CD4-positive, alpha-beta T cell treated with Interferon alpha-2 for 1 hour (primary cell): ENCODE results near the gene COL10A1.
"Not testable (repeated sequence)": the region's sequence is repeated elsewhere in the genome, so short reads cannot be mapped to it uniquely, and the experiment has no call there.

ENCODE experiments used
- DNase-seq, 2 donors: peaks; one replicate each; pipeline ENCODE4 v3.0.0-alpha.2; 2020 to 2022

COL10A1 gene

GRCh38 chr6:116118608-116119007 is 7.3 kb downstream of the COL10A1 start:
- DNase-seq = no peak

DNA sequence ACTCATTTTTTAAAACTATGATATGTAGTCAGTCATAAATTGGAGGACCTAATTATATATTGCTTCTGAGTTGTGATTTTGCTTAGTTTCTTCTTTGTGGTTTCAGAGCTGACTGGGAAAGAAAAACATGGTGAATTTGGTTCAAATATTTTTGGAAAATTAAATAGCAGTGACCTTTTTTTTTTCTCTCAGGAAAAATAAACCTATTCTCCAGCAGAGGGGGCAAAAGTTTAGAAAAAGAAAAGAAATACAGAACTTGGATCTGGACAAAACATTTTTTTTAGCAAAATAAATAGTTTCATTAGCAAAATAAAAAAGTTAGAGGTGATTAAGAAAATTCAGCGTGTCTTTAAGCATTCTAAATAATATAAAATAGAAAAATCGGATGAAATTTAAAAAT is 10.2 kb downstream of the COL10A1 start:
- no peak for DNase-seq

DNA sequence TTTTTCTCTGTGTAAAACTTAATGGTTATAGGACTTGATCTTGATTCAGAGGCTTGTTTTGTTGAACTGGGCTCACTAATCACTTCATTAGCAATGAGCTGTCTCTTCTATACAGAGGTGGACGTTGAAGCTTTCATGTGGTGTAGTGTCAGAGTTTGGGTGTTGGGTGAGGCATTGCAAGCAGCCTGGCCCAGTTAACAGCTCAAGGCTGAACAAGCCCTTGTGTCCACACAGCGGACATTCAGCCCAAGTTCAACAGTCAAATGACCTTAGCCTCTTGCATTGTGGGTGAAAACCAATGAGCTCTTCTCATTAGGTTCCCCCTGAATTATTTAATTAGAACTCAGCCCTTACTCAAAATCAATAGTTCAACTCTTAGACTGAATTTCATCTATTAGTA is 12.5 kb downstream of the COL10A1 start:
- no peak for DNase-seq

DNA sequence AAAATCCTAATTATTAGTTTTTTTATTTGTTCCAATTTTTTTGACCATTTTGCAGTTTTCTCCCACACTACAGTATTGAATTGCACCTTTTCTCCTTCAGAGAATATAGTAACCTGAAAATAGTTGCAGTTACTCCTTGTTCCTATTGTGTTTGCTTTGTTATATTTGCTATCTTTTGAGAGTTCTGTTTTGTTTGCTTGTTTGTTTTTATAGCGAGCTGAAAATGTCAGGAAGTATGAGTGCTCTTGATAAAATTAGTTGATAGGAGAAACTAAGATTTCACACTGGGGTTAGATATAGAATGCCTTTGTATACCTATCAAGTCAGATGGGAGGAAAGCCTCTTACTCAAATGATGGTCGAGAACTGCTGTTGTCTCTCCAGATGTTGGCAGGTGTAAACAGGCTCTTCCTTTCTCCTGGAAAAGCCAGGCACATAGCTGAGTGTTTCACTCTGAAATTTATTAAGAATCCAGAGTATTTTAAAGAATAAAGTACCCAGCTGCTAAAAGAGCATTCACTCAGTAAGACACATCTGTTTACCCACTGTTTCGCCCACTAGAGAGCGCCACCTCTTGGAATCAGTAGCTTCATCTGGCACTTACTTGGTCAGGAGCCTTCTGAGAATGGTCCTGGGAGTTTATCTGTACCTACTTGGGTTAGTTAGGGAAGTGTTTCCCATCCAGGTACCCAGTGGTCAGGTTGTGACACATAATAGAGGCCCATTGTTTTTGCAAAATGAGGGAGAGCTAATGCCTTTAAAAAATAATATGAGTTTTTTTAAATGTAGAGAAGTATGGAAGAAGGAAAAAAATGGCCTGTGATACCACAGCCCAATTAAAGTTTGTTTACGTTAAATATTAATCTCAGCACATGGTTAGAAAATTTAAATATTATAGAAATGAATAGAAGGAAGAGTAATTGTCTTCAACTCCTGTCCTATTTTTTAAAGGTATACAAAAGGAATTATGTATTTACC is 14.1 kb downstream of the COL10A1 start:
- DNase-seq = peak; percentile 11 to 31

GRCh38 chr6:116108836-116109235 is 17.1 kb downstream of the COL10A1 start:
- no peak for DNase-seq

- no peak for DNase-seq
Observed at GRCh38 chr6:116106146-116106545, 19.8 kb downstream of the COL10A1 start.

DNA sequence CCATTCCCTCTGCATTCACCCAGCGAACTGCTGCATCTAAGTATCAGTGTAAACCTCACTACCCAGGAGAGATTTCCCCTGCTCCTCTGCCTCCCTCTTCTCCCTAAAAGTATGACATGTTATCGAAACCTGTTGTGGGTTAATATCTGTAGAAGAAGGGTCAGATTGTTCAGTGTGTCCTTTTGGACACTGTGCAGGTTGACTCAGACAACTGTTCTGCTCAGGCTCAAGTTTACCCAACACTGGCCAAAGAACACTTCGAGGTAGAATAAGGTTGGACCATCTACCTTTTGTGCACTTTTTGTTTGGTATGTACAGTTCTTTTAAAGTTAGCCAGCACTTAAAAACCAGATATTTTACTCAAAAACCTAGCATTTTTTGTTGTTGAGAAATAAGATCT is 20.7 kb downstream of the COL10A1 start:
- DNase-seq = no peak

DNA sequence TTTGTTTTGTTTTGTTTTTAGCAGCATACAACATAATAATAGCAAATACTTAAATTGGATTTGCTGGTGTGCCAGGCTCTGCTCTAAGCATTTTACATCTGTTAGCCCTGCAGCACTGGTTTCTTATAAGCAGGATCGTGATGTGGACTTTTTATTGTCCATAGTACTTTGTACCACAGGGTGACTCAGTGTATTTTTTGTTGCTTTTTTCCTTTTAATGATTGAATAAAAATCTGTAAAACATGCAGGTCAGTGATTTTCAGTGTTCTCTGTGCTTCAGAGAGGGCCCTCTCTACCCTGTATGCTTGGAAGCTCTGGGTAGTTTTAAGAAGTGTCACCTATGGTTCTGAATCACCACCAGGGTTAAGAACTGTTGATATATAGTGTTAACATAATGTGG is 21.3 kb downstream of the COL10A1 start:
- DNase-seq = no peak

- no peak for DNase-seq
Observed at GRCh38 chr6:116102873-116103272, 23.1 kb downstream of the COL10A1 start.

DNA sequence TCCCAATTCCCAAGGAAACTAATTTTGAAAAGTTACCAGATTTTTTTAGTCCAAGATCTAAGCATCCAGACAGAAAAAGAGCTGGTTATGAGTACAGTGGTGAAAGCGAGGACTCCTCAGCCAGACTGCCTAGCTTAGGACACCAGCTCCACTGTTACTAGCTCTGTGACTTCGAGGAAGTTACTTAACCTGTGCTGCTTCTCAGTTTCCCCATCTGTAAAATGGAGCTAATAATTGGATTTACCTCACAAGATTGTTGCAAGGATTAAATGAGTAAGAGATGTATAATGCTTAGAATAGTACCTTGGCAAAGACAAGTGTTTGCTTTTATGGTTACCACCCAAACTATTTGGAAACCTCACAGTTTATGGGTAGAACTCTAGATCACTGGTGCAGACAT is 24.1 kb downstream of the COL10A1 start:
- no peak for DNase-seq

DNA sequence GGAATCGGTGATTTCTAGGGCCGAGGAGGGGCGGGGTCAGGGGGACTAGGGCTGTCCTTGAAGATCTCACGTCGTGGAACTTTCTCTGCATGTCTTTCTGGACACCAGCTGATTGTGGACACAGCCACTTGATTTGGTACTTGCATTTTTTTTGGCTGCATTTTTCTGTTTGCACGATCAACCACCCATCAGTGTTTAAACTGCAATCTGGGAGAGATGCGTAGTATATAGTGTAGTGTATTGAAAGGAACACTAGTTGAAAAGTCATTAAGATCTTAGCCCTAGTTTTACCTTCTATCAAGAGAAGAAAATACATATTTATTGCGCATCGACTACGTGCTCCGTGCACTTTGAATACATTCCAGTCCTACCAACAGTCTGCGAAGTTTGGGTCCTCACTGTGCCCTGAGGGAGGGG is 24.6 kb downstream of the COL10A1 start:
- DNase-seq = no peak

GRCh38 chr6:116100419-116101301 is 25.3 kb downstream of the COL10A1 start, which contains the start of gene NT5DC1:
Gene NT5DC1 (plus strand): TSS chr6:116100853. CDS start chr6:116100931, 78 bp downstream.
- peak; percentile 76 to 85 for DNase-seq

GRCh38 chr6:116099036-116099435 is 26.9 kb downstream of the COL10A1 start:
- no peak for DNase-seq

- DNase-seq = peak in 1 of 2 donors; percentile 17
Observed at GRCh38 chr6:116096979-116097816, 28.7 kb downstream of the COL10A1 start.

DNA sequence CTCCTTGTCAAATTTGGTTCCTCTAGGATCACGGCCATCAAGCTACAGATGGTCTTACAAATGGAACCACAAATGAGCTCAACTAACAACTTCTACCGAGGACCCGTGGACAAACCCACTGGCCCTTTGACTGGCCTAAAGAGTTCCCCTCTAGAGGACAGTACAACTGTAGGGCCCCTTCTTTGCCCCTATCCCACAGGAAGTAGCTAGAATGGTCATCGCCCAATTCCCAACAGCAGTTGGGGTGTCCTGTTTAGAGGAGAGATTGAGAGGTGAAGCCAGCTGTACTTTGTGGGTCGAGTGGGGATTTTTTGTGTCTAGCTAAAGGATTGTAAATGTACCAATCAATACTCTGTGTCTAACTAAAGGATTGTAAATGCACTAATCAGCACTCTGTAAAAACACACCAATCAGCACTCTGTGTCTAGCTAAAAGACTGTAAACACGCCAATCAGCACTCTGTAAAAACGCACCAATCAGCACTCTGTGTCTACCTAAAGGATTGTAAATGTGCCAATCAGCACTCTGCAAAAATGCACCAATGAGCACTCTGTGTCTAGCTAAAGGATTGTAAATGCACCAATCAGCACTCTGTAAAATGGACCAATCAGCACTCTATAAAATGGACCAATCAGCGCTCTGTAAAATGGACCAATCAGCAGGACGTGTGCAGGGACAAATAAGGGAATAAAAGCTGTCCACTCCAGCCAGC is 29.7 kb downstream of the COL10A1 start:
- DNase-seq = not testable (repeated sequence)

DNA sequence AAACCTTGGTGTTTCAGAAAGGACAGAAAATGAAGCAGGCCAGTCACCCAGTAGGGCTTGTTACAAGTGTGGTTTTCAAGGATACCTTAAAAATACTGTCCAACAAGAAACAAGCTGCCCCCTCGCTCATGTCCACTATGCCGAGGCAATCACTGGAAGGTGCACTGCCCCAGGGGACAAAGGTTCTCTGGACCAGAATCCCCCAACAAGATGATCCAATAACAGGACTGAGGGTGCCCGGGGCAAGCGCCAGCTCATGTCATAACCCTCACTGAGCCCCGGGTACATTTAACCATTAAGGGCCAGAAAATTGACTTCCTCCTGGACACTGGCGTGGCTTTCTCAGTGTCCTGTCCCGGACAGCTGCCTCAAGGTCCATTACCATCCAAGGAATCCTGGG is 31.9 kb downstream of the COL10A1 start:
- no peak for DNase-seq

DNA sequence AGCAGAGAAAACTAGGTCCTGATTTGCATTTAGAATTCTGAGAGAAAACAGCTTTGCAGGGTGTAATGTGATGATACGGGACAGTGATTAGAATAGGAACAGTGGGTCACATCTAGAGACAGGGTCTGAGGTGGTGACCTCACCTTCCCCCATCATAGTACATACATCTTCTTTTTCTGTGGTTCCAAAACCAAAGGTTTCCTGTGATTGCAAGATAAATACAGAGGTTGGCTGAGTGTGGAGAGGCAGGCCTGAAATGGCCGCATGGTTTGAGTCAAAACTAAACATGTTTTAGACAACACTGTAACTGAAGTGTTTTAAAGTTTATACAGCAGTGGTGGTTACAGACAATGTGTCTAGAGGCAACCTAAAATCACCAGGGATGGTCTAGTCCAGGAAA is 35.7 kb downstream of the COL10A1 start:
- no peak for DNase-seq

DNA sequence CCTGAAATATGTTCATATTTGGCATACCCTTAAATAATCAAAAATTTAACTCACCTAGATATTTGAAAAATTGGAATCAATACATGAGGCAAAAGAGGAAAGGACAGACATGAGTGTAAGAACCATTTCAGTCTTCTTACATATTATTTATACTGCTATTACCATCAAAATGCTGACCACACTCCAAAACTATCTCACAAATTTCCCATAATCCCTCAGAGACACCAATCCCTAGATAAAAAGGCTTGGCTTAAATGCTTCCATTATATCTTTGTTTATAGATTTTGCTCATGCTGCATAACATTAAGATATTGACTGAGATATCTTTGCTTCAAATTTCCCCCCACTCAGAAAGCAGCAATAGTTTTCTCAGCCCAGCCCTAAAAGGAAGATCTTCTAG is 37.0 kb downstream of the COL10A1 start:
- no peak for DNase-seq

GRCh38 chr6:116087437-116088027 is 38.4 kb downstream of the COL10A1 start:
- DNase-seq = no peak

DNA sequence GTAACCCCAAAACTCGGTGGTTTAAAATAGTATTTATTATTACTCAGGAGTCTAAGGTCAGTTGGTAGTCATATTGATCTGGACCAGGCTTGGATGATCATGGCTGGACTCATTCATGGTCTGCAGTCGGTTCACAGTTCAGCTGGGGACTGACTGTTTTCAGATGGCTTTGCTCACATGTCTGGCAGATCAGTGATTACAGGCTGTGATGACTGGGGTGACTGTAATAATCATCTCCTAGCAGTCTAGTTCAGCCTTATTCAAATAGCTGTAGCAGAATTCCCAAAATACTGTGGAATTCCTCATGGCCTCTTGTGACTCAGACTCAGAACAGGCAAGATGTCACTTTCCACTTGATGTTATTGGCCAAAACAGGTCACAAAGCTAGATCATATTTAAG is 41.6 kb downstream of the COL10A1 start:
- DNase-seq = no peak

GRCh38 chr6:116083052-116083451 is 42.9 kb downstream of the COL10A1 start:
- DNase-seq = no peak

DNA sequence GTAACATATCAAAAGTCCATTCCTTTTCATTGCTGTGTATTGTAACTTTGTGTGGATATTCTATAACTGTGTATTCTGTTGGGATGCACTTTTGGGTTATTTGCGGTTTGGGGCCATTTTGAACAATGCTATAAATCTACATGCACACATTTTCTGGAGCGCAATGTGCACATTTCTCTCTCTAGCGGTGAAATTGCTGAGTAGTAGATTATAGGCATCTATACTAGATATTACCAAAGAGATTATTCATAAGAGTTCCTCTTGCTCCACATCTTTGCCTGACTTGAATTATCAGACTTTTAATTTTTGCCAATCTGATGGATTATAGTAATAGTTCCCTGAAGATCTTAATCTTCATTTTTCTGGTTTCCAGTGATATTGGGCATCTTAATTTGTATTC is 47.0 kb downstream of the COL10A1 start:
- no peak for DNase-seq
